HG02642 (cell line): ENCODE data around the gene PHOX2A.
"Not testable (repeated sequence)": the region's sequence is repeated elsewhere in the genome, so short reads cannot be mapped to it uniquely, and the experiment has no call there.

Source experiments
- ATAC-seq: cut with Tn5 transposase; IDR thresholded peaks from one replicate; pipeline ENCODE4 v1.9.1; 2021; ENCODE audit warnings: mild to moderate bottlenecking; ENCODE audit not compliant: unreplicated experiment, poor library complexity

Gene PHOX2A

DNA sequence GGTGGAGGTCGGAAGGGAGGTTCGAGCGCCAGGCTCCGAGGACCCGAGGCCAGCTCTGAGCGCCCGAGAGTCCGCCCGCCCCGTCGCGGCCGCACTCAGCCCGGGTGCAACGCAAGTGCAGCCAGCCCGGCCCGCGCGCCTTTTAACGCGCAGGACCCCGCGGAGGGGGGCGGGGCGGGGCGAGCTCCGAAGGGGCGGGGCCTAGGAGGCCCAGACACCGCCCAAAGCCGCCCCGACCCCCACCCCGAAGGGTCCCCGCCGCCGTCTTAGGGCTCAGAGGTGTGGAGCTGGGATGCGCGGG, at the start of gene PHOX2A:
TSS of gene PHOX2A (minus strand) at position 117 of the 301 bp plus-strand sequence. CDS start 172 bp downstream, outside the sequence.
- ATAC-seq, result no peak

DNA sequence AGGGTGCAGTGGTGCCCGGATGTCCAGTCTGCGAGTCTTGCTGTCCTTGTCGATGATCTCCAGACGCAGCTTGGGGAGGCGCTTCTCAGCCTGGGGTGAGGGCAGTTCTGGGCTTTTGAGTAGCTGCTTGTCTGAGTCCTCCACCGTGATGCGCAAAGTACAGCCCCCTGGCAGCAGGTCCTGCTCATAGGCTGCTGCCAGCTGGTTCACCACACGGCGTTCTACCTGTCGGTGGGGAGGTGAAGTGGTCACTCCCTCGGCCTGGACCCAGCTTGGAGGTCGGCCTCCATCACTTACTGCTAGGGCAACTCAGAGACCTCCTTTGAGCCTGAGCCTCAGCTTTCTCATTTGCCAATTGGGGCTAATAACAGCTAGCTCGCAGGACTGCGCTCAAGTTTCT, 49.4 kb upstream of the PHOX2A start:
- ATAC-seq, result no peak

DNA sequence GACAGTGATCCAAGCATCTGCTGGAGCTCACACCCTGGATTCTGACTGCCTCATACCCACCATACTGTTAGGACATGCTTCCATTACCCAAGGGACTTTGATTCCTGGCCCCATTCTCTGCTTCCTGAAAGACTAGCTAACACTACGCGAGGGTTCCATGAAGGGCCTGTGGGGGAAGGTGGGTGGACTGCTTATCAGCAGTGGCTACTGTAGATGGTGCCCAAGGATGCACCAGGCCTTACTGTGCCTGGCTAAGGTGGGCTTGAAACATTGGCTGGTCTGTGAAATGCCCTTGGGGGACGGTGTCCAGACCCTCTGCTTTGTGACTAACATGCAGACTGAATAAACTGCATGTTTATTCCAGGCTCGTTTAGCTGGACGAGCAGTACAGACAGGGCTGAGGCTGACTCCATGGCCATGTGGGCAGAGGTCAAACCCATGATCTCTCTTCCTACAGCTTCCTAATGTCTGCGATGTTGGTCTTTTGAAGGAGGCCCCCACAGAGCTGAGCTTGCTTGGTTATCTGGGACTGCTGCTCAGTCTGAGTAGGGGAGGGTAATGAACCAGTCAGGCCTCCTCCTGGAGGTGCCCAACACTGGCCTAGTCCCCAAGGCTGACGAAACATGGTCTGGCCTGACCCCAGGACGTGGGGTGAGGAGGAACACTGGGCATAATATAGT, 48.3 kb upstream of the PHOX2A start:
- no peak for ATAC-seq

DNA sequence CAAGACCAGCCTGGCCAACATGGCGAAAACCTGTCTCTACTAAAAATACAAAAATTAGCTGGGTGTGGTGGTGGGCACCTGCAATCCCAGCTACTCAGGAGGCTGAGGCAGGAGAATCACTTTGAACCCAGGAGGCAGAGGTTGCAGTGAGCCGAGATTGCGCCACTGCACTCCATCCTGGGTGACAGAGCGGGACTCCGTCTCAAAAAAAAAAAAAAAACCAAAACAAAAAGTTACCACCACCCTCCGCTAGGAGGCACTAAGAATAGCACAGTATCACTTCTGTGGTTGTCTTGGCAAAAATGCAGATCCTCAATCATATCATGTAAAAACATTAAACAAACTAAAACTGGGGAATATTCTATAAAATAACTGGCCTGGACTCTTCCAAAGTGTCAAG, 46.8 kb upstream of the PHOX2A start:
- ATAC-seq, result not testable (repeated sequence)

DNA sequence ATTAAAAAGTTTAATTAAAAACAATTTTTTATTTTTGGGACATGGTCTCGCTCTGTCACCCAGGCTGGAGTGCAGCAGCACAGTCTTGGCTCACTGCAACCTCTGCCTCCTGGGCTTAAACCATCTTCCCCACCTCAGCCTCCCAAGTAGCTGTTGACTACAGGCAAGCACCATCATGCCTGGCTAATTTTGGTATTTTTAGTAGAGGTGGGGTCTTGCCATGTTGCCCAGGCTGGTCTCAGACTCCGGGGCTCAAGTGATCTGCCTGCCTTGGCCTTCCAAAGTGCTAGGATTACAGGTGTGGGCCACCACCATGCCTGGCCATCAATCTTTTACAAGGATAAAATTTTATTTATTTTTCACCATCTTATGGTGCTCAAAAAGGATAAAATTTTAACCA, 43.3 kb upstream of the PHOX2A start:
- no peak for ATAC-seq

DNA sequence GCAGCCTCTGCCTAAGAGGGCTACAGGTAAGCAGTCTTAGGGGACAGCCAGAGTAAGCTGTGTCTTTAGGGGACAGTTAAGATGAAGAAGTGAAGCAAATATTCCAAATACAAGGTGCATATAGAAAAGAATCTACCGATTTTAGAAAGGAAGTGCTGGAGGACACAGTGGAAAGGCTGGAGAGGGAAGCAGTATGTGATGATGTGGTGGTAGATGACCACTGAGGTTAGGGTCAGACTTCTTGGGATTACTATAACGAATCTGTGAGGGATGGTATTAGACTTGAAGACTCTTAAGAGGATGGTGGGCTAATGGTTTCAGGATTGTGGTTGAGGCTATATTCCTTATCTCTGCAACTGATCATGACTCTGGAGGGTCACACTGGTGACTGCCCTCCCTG, 40.0 kb upstream of the PHOX2A start:
- ATAC-seq, result no peak

DNA sequence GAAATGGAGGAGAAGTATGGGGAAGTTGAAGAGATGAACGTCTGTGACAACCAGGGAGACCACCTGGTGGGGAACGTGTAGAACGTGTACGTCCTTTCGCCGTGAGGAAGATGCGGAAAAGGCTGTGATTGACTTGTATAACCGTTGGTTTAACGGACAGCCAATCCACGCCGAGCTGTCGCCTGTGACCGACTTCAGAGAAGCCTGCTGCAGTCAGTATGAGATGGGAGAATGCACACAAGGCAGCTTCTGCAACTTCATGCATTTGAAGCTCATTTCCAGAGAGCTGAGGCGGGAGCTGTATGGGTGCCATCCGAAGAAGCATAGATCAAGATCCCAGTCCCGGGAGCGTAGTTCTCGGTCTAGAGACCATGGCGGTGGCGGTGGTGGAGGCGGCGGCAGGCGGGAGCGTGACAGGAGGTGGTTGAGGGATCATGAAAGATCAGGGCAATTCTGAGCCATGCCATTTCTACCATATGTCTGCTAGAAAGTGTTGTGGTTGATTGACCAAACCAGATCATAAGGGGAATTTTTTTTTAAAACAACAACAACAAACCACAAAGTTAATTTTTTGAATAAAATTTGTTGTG, 36.8 kb upstream of the PHOX2A start:
- ATAC-seq, result no peak

DNA sequence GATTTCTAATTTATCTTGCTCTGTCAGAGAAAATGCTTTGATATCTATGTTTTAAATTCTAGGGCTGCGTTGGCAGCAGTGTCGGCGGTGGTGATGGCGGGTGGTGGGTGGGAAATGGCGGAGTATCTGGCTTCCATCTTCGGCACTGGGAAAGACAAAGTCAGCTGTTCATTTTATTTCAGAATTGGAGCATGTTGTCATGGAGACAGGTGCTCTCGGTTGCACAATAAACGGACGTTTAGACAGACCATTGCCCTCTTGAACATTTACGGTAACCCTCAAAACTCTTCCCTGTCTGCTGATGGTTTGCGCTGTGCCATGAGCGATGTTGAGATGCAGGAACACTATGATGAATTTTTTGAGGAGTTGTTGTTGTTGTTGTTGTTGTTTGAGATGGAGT, 36.1 kb upstream of the PHOX2A start:
- ATAC-seq, result no peak

DNA sequence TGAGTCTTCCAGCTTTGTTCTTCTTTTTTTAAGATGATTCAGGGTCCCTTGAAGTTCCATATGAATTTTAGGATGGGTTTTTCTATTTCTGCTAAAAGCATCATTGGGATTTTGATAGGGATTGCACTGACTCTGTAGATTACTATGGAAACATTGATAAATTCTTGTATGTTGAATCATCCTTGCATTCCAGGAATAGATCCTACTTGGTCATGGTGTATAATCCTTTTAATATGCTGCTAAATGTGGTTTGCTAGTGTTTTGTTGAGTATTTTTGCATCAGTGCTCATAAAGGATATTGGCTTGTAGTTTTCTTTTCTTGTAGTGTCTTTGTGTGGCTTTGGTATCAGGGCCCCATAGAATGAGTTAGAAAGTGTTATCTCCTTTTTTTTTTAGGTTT, 34.9 kb upstream of the PHOX2A start:
- no peak for ATAC-seq

DNA sequence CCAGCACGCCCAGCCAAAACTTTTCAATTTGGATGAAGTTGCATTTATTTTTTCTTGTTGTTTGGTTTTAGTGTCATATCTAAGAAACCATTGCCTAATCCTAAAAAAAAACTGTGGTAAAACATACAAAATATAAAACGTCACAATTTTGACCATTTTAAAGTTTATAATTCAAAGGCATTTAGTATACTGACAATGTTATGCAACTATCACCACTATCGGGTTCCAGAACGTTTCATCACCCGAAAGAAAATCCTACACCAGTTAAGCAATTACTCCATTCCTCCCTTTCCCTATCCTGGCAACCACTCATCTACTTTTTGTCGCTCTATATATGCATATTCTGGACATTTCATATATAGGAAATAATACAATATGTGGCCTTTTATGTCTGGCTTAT, 30.5 kb upstream of the PHOX2A start:
- ATAC-seq, result no peak

DNA sequence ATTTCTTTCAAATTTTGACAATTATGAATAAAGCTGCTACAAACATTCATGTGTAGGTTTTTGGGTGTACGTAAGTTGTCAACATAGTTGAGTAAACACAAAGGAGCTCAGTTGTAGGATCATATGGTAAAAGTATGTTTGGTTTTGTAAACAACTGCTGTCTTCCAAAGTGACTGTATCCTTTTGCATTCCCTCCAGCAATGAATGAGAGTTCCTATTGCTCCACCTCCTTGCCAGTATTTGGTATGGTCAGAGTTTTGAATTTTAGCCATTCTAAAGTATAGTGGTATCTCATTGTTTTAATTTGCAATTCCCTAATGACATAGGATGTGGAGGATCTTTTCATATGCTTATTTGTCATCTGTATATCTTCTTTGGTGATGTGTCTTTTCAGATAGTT, 28.0 kb upstream of the PHOX2A start:
- no peak for ATAC-seq

DNA sequence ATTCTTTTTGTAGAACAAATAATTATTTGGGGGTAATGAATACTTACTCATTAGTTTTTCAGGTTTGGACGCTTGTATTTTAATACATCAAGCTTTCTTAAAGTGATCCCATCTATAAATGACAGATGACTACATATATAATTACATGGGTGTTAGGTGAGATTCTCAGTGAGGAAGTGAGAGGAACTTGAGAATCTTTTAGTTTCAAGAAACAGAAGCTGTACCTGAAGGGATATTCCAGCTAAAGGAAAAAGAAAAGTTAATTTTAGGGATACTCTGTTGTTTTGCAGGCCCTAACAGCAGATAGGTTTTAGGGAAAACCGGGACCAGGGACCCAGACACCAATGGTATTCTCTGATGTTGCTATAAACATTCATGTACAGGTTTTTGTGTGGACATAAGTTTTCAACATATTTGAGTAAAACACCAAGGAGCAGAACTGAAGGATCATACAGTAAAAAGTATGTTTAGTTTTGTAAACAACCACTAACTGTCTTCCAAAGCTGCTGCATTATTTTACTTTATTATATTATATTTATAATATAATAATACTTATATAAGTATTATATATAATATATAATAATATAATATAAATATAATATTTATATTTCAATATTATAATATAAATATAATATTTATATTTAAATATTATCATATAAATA, 24.1 kb upstream of the PHOX2A start:
- no peak for ATAC-seq

DNA sequence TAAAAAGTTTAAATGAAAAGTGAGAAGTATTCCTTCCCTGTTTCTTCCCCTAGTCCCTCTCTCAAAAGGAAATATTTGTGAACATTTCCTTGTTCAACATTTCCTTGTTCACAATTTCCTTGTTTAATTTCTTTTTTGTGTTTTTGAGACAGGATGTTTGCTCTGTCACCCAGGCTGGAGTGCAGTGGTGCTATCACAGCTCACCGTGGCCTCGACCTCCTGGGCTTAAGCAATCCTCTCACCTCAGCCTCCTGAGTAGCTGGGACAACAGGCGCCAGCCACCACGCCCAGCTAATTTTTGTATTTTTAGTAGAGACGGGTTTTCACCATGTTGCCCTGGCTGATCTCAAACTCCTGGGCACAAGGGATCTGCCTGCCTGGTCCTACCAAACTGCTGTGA, 23.0 kb upstream of the PHOX2A start:
- ATAC-seq, result not testable (repeated sequence)

DNA sequence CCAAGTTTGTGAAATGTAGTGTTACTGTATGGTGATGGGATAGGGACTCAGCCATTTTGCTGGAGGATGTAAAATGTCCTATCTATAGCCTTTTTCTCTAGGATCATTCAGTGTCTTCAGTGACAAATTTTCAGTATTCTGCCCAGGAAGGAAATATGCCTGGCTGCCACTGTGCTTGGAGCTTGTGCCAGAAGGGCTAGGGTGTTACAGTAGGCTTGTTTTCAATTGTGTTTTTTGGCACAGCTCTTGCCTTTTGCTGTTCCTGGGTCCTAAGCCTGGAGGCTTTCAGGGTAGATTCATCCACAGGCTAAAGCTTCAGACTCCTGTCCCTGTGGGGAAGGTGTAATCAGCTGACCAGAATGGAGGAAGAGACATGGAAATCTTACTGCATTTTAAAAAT, 22.0 kb upstream of the PHOX2A start:
- ATAC-seq, result no peak

DNA sequence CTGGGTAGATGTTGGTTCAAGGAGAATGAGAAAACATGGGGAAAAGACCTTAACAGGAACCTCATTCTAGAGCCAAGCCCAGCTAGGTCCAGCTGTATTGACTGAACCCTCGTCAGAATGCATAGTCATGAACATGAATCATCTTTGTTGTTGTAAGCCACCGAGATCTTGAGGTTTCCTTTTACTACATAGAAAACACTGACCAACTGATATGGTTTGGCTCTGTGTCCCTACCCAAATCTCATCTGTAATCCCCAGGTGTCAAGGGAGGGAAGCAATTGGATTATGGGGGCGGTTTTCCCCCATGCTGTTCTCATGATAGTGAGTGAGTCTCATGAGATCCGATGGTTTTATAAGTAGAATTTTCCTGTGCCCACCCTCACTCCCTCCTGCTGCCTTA, 19.4 kb upstream of the PHOX2A start:
- ATAC-seq, result no peak

DNA sequence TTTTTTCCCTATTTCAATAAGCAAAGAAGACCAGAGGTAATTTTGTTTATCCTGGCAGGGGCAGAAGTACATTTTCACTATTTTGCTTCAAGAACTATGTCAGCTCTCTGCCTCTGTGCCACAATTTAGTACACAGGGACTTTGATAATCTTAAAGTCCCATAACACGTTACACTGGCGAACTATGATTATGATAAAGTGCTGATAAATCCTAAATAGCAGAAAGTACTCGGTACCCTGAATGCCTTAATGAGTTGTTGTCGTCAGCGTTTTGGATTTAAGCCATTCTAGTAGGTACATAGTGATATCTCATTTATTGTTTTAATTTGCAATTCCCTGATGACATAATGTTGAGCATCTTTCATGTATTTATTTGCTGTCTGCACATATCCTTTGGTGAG, 16.6 kb upstream of the PHOX2A start:
- no peak for ATAC-seq

DNA sequence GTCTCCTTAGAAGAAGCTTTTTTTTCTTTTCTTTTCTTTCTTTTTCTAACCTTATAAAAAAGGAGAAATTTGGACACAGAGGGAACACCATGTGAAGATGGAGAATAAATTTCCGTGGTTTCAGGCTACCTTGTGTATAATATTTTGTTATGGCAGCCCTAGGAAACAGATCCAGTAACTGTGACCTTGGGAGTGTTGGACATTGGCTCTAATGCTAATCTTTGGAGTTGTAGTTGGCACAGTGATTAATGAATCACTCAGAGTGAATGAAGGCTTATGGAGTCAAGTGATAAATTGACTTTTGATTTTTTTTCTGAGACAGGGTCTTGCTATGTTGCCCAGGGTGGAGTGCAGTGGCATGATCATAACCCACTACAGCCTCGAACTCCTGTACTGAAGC, 15.5 kb upstream of the PHOX2A start:
- ATAC-seq, result no peak

DNA sequence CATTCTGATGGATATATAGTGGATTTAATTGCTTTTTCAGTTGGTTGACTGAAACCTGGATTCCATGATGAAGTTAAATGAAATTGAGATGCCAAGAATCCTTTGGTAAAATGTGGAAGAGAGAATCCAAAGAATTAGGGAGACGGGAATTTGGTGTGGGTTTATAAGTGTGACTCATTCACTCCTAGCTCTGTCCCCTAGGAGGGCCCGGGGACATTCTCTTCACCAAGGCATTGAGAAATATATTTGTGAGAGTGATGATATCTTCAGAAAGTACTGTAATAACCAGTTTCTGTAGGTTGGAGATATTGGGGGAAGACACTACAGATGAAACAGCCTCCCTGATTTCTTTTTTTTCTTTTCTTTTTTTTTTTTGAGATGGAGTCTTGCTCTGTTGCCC, 13.6 kb upstream of the PHOX2A start:
- no peak for ATAC-seq

DNA sequence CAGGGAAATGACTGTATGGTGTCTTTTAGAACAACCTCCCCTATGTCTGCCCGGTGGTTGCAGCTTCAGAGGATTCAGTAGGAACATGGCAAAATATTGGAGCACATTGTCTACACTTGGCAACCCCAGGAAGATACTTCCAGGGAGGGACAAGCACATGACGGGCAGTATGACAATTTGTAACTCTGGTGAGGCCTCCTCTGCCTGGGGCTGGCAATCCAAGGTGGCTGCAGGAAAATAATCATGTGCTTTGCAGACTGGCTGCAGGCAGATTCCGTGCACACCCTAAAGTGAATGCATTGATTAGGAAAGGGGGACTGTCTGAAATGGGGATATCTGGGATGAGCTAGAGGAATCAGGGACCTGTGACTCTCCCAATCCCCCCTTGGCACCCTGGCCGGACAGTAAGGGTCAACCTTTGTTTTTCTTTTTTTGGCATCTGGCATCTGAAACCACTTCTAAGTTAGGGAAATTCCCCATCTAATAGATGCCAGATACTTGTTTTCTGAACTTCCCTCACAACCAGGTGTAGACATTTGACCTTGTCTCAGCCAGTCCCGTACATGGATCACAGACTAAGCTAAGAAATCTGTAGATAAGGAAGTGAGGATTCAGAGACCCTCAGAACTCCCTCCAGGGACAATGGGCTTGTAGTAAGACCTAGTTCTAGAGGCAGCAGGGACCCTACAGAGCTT, 10.5 kb upstream of the PHOX2A start:
- no peak for ATAC-seq

DNA sequence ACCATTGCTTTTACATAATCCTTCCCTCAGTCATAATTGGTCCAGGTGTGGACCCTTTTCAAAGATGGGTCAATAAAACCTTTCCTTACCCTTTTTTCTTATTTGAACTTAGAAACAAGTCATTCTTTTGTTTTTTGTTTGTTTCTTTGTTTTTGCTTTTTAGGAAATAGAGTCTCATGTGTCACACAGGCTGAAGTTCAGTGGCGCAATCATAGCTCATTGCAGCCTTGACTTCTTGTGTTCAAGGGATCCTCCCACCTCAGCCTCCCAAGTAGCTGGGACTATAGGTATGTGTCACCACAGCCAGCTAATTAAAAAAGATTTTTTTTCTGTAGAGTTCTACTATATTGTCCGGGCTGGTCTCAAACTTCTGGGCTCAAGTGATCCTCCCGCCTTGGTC, 9.4 kb upstream of the PHOX2A start:
- no peak for ATAC-seq

DNA sequence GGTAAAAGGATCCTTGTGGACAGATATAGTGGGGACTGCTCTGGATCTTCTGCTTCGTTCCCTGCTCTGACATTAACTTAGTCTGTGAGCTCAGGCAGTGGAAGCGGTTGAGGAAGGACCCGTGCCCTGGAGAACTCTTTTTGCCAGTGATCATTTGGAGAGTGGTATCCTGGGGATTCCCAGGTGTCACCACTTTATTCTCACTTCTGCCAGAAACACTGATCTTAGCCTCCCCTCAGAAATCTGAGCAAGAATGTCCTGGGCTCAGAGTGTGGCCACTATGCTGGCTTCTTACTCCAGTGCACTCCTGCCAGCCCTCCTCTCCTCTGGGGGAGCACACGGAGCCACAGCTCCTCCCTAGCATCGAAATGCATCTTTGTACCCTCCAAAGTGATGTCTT, 7.6 kb upstream of the PHOX2A start:
- ATAC-seq, result no peak
